ENCODE data around the gene CHD9NB. TPM values are rescaled to one million over a fixed set of nuclear protein-coding genes. Genes with fewer than 3 reads are reported as not detected.
A peak's percentile ranks its signal among the peaks of the same experiment; 100 is the strongest.

CHD9NB gene
- total and polyA plus RNA-seq, 10 of the 15 experiments (the other 5 are each of a cell fraction or from before 2014, with no cell fraction given): 0.14 to 1.6 (median 0.73) TPM

DNA sequence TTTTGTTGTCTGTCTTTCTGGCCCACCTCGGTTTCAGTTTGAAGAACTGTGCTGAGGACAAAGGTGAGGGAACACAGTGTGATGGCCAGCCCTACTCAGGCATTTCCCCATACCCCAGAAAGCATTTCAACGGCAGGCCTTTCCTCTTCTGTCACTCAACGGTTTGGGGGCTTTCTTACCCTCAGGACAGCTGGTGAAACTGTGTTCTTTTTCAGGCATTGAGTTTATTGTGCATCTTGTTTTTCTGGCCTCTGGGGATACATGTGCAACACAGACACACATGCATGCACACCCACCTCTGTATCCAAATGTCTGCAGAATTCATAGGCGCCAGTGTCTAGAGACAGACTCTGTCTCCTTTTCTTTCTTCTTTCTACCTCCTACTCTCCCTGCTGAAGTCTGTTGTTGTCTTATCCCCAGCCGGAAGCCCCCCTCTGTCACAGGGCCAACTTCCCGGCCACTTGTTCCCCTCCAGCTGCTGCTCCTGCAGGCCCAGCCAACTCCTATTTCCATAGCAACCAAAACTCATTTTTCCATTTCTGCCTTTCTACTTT, 19.1 kb upstream of the CHD9NB start (continued):
- TF ChIP-seq, protein P1, sequence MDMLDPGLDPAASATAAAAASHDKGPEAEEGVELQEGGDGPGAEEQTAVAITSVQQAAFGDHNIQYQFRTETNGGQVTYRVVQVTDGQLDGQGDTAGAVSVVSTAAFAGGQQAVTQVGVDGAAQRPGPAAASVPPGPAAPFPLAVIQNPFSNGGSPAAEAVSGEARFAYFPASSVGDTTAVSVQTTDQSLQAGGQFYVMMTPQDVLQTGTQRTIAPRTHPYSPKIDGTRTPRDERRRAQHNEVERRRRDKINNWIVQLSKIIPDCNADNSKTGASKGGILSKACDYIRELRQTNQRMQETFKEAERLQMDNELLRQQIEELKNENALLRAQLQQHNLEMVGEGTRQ (IDR thresholded peaks at IDR 0.05; ENCODE audit: borderline replicate concordance, low read depth, low read length): no peak
- no peak for TF ChIP-seq NFYA (IDR thresholded peaks at IDR 0.05; ENCODE audit: borderline replicate concordance, low read depth, low read length)
- TF ChIP-seq, protein P2, sequence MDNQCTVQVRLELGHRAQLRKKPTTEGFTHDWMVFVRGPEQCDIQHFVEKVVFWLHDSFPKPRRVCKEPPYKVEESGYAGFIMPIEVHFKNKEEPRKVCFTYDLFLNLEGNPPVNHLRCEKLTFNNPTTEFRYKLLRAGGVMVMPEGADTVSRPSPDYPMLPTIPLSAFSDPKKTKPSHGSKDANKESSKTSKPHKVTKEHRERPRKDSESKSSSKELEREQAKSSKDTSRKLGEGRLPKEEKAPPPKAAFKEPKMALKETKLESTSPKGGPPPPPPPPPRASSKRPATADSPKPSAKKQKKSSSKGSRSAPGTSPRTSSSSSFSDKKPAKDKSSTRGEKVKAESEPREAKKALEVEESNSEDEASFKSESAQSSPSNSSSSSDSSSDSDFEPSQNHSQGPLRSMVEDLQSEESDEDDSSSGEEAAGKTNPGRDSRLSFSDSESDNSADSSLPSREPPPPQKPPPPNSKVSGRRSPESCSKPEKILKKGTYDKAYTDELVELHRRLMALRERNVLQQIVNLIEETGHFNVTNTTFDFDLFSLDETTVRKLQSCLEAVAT (IDR thresholded peaks at IDR 0.05): no peak; the same call in 1 of the 2 replicates
- TF ChIP-seq, protein P3, sequence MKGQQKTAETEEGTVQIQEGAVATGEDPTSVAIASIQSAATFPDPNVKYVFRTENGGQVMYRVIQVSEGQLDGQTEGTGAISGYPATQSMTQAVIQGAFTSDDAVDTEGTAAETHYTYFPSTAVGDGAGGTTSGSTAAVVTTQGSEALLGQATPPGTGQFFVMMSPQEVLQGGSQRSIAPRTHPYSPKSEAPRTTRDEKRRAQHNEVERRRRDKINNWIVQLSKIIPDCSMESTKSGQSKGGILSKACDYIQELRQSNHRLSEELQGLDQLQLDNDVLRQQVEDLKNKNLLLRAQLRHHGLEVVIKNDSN (IDR thresholded peaks at IDR 0.05; ENCODE audit: borderline replicate concordance, extremely low read length, insufficient read depth, low read depth, low read length): no peak
- TF ChIP-seq SMAD1 (IDR thresholded peaks at IDR 0.05; ENCODE audit: low read depth, partially characterized antibody): no peak
- TF ChIP-seq TBL1XR1 (IDR thresholded peaks at IDR 0.05; ENCODE audit: low read depth, low read length): no peak
- no peak for TF ChIP-seq POLR2AphosphoS2 (IDR thresholded peaks at IDR 0.05; ENCODE audit: low read depth, low read length)
- no peak for TF ChIP-seq MYC (IDR thresholded peaks at IDR 0.05; ENCODE audit: insufficient read depth, insufficient read length, insufficient replicate concordance, low read length, severe bottlenecking)
- TF ChIP-seq MTA2 (IDR thresholded peaks at IDR 0.05; ENCODE audit: low read depth): peak; percentile 41
- TF ChIP-seq JUND (IDR thresholded peaks at IDR 0.05; ENCODE audit: low read depth, low read length): no peak
- peak; percentile 68; the same call in 1 of the 2 replicates for TF ChIP-seq FOXM1 (IDR thresholded peaks at IDR 0.05; ENCODE audit: low read depth, low read length)
- TF ChIP-seq NRF1 (conservative IDR thresholded peaks at IDR 0.05; ENCODE audit: low read depth, low read length): no peak
- TF ChIP-seq, protein P4, sequence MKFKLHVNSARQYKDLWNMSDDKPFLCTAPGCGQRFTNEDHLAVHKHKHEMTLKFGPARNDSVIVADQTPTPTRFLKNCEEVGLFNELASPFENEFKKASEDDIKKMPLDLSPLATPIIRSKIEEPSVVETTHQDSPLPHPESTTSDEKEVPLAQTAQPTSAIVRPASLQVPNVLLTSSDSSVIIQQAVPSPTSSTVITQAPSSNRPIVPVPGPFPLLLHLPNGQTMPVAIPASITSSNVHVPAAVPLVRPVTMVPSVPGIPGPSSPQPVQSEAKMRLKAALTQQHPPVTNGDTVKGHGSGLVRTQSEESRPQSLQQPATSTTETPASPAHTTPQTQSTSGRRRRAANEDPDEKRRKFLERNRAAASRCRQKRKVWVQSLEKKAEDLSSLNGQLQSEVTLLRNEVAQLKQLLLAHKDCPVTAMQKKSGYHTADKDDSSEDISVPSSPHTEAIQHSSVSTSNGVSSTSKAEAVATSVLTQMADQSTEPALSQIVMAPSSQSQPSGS (IDR thresholded peaks at IDR 0.05; ENCODE audit: low read length): no peak
- TF ChIP-seq LARP7 (IDR thresholded peaks at IDR 0.05): no peak
- no peak for TF ChIP-seq NR2C1 (IDR thresholded peaks at IDR 0.05)
- TF ChIP-seq, protein P5, sequence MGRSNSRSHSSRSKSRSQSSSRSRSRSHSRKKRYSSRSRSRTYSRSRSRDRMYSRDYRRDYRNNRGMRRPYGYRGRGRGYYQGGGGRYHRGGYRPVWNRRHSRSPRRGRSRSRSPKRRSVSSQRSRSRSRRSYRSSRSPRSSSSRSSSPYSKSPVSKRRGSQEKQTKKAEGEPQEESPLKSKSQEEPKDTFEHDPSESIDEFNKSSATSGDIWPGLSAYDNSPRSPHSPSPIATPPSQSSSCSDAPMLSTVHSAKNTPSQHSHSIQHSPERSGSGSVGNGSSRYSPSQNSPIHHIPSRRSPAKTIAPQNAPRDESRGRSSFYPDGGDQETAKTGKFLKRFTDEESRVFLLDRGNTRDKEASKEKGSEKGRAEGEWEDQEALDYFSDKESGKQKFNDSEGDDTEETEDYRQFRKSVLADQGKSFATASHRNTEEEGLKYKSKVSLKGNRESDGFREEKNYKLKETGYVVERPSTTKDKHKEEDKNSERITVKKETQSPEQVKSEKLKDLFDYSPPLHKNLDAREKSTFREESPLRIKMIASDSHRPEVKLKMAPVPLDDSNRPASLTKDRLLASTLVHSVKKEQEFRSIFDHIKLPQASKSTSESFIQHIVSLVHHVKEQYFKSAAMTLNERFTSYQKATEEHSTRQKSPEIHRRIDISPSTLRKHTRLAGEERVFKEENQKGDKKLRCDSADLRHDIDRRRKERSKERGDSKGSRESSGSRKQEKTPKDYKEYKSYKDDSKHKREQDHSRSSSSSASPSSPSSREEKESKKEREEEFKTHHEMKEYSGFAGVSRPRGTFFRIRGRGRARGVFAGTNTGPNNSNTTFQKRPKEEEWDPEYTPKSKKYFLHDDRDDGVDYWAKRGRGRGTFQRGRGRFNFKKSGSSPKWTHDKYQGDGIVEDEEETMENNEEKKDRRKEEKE (IDR thresholded peaks at IDR 0.05): no peak
- no peak for TF ChIP-seq TARDBP (IDR thresholded peaks at IDR 0.05; ENCODE audit: borderline replicate concordance)
- TF ChIP-seq, protein P6, sequence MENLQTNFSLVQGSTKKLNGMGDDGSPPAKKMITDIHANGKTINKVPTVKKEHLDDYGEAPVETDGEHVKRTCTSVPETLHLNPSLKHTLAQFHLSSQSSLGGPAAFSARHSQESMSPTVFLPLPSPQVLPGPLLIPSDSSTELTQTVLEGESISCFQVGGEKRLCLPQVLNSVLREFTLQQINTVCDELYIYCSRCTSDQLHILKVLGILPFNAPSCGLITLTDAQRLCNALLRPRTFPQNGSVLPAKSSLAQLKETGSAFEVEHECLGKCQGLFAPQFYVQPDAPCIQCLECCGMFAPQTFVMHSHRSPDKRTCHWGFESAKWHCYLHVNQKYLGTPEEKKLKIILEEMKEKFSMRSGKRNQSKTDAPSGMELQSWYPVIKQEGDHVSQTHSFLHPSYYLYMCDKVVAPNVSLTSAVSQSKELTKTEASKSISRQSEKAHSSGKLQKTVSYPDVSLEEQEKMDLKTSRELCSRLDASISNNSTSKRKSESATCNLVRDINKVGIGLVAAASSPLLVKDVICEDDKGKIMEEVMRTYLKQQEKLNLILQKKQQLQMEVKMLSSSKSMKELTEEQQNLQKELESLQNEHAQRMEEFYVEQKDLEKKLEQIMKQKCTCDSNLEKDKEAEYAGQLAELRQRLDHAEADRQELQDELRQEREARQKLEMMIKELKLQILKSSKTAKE (IDR thresholded peaks at IDR 0.05; ENCODE audit: low read depth, poor library complexity, severe bottlenecking): no peak
- no peak for TF ChIP-seq ZNF274 (IDR thresholded peaks at IDR 0.05; ENCODE audit: insufficient read depth, insufficient read length)
- TF ChIP-seq HDGF (IDR thresholded peaks at IDR 0.05): no peak; the same call in 1 of the 2 replicates

Measured in GM12878 (cell line).